ENCODE results near the gene DCAF11. TPM values are rescaled to one million over a fixed set of nuclear protein-coding genes. Genes with fewer than 3 reads are reported as not detected.

DCAF11 gene
- total RNA-seq, 1 donor from 2014 or later, result 83.5 TPM

DNA sequence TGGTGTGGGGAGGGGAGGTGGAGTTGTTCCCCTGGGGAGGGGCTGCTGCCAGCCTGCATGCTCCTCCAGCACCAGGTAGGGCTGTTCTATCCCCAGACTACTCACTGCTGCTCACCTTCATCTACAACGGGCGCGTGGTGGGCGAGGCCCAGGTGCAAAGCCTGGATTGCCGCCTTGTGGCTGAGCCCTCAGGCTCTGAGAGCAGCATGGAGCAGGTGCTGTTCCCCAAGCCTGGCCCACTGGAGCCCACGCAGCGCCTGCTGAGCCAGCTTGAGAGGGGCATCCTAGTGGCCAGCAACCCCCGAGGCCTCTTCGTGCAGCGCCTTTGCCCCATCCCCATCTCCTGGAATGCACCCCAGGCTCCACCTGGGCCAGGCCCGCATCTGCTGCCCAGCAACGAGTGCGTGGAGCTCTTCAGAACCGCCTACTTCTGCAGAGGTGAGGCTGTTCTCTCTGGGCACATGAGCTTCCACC, 50.0 kb downstream of the DCAF11 start:
- H3K4me3 ChIP-seq (ENCODE audit: low read depth, low read length), result no peak overlapping the region
- no peak for TF ChIP-seq CTCF (IDR thresholded peaks at IDR 0.05; ENCODE audit: insufficient read depth, low read length, severe bottlenecking)
- DNase-seq (ENCODE audit: low read depth), result no peak
- FAIRE-seq, result no peak
- no peaks in the 10 kb centered on the region for H3K27me3 ChIP-seq (ENCODE audit: control insufficient read depth, insufficient read depth, low read length)
- peaks cover 35% of the 10 kb centered on the region for H3K36me3 ChIP-seq (ENCODE audit: control insufficient read depth, insufficient read depth, low read length)

DNA sequence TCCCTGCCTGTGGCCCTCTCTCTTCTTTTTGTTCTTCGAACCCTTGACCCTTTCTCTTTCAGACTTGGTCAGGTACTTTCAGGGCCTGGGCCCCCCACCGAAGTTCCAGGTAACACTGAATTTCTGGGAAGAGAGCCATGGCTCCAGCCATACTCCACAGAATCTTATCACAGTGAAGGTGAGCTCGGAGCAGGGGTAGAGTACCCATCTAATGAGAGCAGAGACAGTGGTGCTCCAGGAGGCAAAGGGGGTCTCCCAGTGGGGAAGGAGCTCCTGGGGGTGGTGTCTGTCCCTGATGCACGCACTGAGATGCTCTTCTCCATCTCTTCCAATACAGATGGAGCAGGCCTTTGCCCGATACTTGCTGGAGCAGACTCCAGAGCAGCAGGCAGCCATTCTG, 51.2 kb downstream of the DCAF11 start:
- TF ChIP-seq CTCF (IDR thresholded peaks at IDR 0.05; ENCODE audit: insufficient read depth, low read length, severe bottlenecking), result no peak
- DNase-seq (ENCODE audit: low read depth) (no peak), FAIRE-seq (no peak)
- Histone ChIP-seq H3K27me3 (ENCODE audit: control insufficient read depth, insufficient read depth, low read length) (no peaks in the 10 kb centered on the region), H3K4me3 (ENCODE audit: low read depth, low read length) (no peak overlapping the region), H3K36me3 (ENCODE audit: control insufficient read depth, insufficient read depth, low read length) (peaks cover 29% of the 10 kb centered on the region)

DNA sequence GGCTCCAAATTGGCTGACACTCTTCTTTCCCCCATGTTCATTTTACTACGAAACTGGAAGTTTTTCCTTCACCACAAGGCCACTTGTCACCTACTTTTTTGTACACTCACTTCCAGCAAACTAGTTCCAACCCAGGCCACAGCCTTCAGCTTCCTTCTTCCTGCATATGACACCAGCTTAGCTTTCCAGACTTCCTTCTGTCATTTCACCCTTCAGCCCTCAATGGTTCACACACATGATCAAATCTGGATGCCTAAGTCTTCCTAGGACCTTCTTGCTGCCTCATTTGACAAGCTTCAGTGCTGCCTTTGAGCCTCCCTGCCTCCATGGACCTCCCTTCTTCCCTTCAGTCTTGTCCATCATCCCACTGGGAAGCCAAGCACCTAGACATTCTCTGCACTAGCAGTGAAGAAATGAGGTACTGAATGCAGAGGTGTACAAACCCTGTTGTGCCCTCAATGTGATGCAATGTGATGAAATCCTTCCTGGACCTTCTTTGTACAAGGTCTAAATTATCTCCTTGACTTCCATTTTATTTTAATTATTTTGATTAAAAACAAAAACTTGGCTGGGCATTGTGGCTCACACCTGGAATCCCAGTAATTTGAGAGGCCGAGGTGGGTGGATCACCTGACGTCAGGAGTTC, 53.0 kb downstream of the DCAF11 start:
- H3K4me3 ChIP-seq (ENCODE audit: low read depth, low read length), result no peak overlapping the region
- FAIRE-seq, result no peak
- H3K36me3 ChIP-seq (ENCODE audit: control insufficient read depth, insufficient read depth, low read length), result peaks cover 28% of the 10 kb centered on the region
- TF ChIP-seq CTCF (IDR thresholded peaks at IDR 0.05; ENCODE audit: insufficient read depth, low read length, severe bottlenecking), result no peak
- DNase-seq (ENCODE audit: low read depth), result no peak
- no peaks in the 10 kb centered on the region for H3K27me3 ChIP-seq (ENCODE audit: control insufficient read depth, insufficient read depth, low read length)

DNA sequence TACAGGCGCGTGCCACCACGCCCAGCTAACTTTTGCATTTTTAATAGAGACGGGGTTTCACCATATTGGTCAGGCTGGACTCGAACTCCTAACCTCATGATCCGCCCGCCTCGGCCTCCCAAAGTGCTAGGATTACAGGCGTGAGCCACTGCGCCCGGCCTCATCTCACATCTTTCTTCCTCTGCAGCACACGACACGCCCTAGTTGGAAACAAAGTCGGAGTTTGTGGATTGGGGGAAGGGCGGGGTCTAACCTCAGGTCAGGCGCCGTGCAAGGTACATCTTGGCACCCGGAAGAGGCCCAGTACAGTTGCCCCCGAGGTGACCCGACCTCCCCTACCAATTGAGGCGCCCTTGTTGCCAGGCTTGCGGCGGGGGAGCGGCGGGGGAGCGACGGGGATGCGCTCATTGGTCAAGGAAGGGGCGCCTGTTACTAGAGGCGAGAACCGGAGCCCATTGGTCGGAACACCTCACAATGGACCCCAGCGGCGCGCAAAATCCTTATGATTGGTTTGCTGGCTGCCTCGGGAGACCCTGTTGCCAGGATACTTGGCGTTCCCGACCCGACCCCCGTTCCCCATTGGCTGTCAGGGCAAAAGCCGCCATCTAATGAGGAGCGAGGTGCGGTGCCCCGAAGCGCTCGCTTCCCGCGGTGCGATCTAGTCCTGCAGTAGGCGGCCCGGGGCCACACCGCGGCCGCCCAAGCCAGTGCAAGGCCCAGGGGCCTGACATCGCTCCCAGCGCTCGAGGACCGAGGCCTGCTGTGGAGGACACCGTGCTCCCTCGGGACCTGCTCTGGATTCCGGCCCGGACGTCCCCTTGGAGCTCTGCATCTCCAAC, 57.1 kb downstream of the DCAF11 start, which contains the start of gene REC8:
TSS of gene REC8 (plus strand) at position 659 of the 839 bp plus-strand sequence. CDS start 473 bp downstream, outside the sequence.
- H3K4me3 ChIP-seq (ENCODE audit: low read depth, low read length), result peak within 1 kb of the TSS; percentile 7
- FAIRE-seq, result no peak
- DNase-seq (ENCODE audit: low read depth), result peak; percentile 56
- no peak for TF ChIP-seq CTCF (IDR thresholded peaks at IDR 0.05; ENCODE audit: insufficient read depth, low read length, severe bottlenecking)
- peaks cover 4% of the 10 kb centered on the region for H3K36me3 ChIP-seq (ENCODE audit: control insufficient read depth, insufficient read depth, low read length)
- no peaks in the 10 kb centered on the region for H3K27me3 ChIP-seq (ENCODE audit: control insufficient read depth, insufficient read depth, low read length)

- no peak for TF ChIP-seq CTCF (IDR thresholded peaks at IDR 0.05; ENCODE audit: insufficient read depth, low read length, severe bottlenecking)
- DNase-seq (ENCODE audit: low read depth), result no peak
- Histone ChIP-seq H3K4me3 (ENCODE audit: low read depth, low read length) (no peak overlapping the region), H3K36me3 (ENCODE audit: control insufficient read depth, insufficient read depth, low read length) (peaks cover 4% of the 10 kb centered on the region), H3K27me3 (ENCODE audit: control insufficient read depth, insufficient read depth, low read length) (no peaks in the 10 kb centered on the region)
- FAIRE-seq, result no peak
Measured at GRCh38 chr14:24172261-24172860, 57.8 kb downstream of the DCAF11 start.

Data from bronchial epithelial cell (primary cell).